ENCODE results near the gene SRP54.

DNA sequence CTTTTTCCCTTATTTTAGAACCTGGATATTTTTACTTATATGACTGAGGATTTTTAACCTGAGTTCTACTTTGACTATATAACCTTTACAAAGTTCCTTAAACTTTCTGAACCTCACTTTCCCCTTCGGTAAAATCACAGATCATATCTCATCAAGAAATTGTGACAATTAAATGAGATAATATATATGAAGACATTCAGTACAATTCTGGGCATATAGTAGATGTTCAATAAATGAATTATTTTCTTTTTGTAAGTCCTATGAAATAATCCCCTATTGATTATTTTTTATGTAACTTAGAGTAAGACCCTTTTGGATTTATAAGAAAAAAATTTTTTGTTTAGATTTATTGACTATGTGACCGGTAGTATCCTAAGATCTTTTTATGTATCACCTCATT is 45.6 kb downstream of the SRP54 start:
- no peak for TF ChIP-seq CTCF (IDR thresholded peaks at IDR 0.05)
- TF ChIP-seq POLR2A (IDR thresholded peaks at IDR 0.05), result no peak
